Panc1 (cell line): ENCODE data around the gene PXMP2.

Experiments used
- CTCF ChIP-seq: fragments of 450-650 bp; IDR thresholded peaks from 2 replicates; pipeline ENCODE4 v1.5.1; 2017; ENCODE audit warnings: mild to moderate bottlenecking
- POLR2AphosphoS5 ChIP-seq: IDR thresholded peaks from 2 replicates; pipeline ENCODE4 v1.6.1; 2012; ENCODE audit warnings: mild to moderate bottlenecking, low read depth, low read length, moderate library complexity
- TCF7L2 ChIP-seq: IDR thresholded peaks from 2 replicates; pipeline ENCODE4 v1.6.1; 2011; ENCODE audit warnings: mild to moderate bottlenecking, low read depth, low read length, inconsistent platforms
- TF ChIP-seq, protein P1 (sequence below), 2 experiments: IDR thresholded peaks; 2 replicates each; pipeline ENCODE4 v1.6.1; 2011 to 2012; ENCODE audit warnings: low read depth in 2 of 2, control low read depth in 1 of 2, low read length in 1 of 2, mild to moderate bottlenecking in 1 of 2, moderate library complexity in 1 of 2; ENCODE audit not compliant: insufficient read depth in 1 of 2

DNA sequence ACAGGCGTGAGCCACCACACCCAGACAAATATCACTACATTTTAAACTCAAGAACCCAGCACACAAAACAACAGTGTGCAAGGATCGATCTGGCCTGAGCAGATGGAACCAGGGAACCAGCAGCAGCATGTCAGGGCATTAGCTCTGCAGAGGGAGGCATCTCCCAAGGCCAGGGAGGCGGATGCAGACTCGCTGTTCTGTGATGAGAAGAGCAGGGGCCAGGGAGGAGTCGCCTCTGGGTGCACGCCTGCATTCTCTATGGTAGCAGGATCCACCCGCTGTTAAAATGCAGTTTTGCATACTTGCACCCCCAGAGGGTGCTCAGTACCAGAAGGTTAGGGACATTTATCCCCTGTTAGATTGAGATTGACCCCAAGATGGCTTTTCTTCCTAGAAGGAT lies 41.1 kb downstream of the PXMP2 start:
- TF ChIP-seq TCF7L2 (no peak), CTCF (no peak), POLR2AphosphoS5 (no peak)
- TF ChIP-seq, protein P1, sequence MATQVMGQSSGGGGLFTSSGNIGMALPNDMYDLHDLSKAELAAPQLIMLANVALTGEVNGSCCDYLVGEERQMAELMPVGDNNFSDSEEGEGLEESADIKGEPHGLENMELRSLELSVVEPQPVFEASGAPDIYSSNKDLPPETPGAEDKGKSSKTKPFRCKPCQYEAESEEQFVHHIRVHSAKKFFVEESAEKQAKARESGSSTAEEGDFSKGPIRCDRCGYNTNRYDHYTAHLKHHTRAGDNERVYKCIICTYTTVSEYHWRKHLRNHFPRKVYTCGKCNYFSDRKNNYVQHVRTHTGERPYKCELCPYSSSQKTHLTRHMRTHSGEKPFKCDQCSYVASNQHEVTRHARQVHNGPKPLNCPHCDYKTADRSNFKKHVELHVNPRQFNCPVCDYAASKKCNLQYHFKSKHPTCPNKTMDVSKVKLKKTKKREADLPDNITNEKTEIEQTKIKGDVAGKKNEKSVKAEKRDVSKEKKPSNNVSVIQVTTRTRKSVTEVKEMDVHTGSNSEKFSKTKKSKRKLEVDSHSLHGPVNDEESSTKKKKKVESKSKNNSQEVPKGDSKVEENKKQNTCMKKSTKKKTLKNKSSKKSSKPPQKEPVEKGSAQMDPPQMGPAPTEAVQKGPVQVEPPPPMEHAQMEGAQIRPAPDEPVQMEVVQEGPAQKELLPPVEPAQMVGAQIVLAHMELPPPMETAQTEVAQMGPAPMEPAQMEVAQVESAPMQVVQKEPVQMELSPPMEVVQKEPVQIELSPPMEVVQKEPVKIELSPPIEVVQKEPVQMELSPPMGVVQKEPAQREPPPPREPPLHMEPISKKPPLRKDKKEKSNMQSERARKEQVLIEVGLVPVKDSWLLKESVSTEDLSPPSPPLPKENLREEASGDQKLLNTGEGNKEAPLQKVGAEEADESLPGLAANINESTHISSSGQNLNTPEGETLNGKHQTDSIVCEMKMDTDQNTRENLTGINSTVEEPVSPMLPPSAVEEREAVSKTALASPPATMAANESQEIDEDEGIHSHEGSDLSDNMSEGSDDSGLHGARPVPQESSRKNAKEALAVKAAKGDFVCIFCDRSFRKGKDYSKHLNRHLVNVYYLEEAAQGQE (IDR thresholded peaks at IDR 0.05; ENCODE audit: insufficient read depth in 1 of 2, low read depth in 2 of 2, low read length in 1 of 2): no peak
